TTC549 (cell line): ENCODE measurements around the gene CYTH1.
"Not testable (repeated sequence)": the region's sequence is repeated elsewhere in the genome, so short reads cannot be mapped to it uniquely, and the experiment has no call there.

Source experiments
- FAIRE-seq: peaks from 2 replicates; lab custom pipeline; 2012; peaks lifted over from hg19 to GRCh38; lab: Jason Lieb, UNC

The CYTH1 gene

GRCh38 chr17:78787444-78787843 is 5.4 kb upstream of the CYTH1 start:
- FAIRE-seq, result no peak

DNA sequence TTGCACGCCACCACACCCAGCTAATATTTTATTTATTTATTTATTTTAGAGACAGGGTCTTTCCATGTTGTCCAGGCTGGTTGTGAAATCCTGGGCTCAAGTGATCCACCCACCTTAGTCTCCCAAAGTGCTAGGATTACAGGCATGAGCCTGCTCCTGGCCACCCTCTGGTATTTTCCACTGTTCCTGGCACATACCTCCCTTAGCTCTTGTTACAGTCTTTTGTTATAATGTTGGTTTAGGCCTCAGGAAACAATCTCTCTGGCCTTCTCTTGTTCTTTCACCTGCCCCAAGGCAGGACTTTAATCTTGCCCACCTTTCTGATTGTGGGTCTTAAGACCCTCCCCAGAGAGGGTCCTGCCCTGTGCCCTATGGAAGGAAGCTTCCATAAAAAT is 3.6 kb upstream of the CYTH1 start:
- no peak for FAIRE-seq

GRCh38 chr17:78785011-78785662 is 3.1 kb upstream of the CYTH1 start:
- FAIRE-seq, result no peak

GRCh38 chr17:78784352-78784751 is 2.3 kb upstream of the CYTH1 start:
- no peak for FAIRE-seq

DNA sequence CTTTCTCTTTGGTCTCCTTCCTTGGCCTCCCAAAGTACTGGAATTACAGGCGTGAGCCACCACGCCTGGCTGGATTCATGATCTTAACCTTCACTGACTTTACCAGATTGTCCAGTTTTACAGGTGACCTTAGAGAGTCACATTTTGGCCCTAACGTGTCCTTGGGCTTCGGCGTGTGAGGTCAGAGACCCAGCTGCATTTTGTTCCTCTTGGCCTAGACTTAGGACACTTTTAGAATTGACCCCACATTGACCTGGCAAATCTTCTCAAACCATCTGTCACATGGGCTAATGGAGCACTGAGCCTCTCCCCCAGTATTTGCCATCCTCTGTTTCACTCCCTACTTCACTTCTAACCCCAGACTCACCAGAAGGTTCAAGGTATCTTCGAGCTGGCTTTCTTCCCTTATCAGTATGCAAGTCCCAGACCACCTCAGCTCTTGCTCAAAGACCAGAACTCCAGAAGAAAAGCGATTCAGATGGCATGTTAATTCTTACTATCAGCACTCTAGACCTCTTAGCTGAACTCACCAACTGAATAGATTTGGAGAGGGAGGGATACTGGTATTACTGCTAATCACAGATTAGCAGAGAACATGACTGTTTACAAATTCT is 1.7 kb upstream of the CYTH1 start:
- FAIRE-seq, result no peak

DNA sequence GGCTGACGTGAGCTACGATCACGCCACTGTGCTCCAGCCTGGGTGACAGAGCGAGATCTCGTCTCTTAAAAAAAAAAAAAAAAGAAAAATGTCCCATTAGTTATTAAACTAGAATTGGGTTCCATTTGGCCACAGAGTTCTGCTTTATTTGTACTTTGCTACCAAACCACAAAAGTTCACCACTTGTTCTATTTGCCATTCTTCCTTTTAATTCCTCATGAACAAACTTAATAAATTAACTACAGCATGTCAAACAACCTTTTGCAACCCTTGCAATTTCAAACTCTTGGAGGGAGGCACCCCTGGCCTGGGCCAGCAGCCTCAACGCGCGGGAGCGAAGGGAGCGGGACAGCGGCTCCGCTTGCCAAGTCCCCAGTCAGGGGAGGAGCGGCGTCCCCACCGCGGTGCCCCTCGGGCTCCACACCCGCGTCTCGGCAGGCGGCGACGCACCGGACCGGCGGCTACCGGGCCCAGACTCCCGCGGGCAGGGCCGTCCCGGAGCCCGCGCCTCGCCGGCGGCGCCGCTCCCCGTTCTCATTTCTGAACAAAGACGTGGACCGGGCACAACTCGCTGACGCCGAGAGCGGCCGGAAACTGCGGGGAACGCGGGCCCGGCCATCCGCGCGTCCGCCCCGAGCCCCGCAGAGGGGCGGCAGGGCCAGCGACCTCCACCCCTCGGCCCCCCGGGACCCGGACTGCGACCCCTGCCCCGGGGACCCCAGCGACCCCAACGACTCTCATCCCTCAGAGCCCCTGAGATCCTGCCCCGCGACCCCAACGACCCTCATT is 775 bp downstream of the CYTH1 start:
- no peak for FAIRE-seq

DNA sequence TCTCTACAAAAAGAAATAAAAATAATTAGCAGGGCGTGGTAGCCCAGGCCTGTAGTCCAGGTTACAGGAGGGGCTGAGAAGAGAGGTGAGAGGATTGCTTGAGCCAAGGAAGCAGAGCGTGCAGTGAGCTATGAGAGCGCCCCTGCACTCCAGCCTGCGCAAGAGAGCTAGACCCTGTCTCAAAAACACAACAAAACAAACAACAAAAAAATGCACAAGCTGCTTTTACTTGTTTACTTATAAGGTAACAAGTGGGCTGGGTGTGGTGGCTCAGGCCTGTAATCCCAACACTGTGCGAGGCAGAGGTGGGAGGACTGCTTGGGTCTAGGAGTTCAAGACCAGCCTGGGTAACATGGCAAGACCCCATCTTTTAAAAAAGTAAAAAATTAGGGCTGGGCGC is 1.7 kb downstream of the CYTH1 start:
- FAIRE-seq, result no peak

DNA sequence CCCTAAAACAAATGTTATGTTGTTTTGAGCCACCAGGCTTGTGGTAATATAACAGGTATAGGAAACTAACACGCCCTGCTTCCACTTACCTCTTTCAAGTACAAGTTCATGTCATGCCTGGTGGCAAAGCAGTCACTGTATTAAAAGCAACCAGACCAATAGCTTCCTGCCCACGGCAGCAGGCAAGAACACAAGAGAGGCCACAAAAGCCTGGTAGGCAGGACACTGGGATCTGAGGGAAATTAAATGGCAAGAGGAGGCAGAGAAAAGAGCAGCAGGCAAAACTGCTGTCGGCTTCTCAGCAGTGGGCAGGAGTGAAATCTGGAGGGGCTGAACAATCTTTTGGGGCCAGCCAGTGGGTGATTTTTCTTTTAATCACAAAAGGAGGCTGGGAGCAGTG is 2.2 kb downstream of the CYTH1 start:
- FAIRE-seq, result no peak

- not testable (repeated sequence) for FAIRE-seq
These were observed 2.8 kb downstream of the CYTH1 start for GRCh38 chr17:78779286-78779651.

DNA sequence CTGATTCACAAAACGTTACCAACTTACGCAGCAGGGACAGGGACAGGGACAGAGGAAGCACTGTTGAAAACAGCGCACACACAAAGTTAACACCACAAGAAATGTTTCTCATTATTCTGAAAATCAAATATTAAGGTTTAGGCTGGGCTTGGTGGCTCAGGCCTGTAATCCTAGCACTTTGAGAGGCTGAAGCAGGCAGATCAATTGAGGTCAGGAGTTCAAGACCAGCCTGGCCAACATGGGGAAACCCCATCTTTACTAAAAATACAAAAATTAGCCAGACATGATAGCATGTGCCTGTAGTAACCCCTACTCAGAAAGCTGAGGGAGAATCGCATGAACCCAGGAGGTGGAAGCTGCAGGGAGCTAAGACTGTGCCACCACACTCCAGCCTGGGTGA is 4.2 kb downstream of the CYTH1 start:
- FAIRE-seq, result no peak

GRCh38 chr17:78774956-78775571 is 7.0 kb downstream of the CYTH1 start:
- no peak for FAIRE-seq

DNA sequence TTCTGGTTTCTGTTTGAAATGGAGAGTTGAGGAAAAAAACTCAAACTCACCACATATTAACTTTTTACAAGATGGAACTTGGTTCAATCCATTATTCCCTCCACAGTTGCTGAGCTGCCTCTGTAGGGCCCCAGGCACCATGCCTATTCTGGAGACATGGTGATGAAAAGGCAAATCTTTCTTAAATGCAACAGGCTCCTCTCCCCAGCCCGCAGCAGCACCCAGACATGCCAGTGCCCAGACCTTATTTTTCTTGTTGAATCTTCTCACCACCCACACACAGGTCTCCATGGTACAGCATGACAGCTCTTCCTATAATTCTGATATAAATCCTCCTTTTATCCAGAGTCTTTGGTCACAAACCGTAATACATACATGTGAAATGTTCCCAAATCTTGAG is 7.6 kb downstream of the CYTH1 start:
- FAIRE-seq, result no peak

GRCh38 chr17:78771758-78772382 is 10.2 kb downstream of the CYTH1 start:
- no peak for FAIRE-seq

GRCh38 chr17:78769196-78769773 is 12.8 kb downstream of the CYTH1 start:
- no peak for FAIRE-seq

DNA sequence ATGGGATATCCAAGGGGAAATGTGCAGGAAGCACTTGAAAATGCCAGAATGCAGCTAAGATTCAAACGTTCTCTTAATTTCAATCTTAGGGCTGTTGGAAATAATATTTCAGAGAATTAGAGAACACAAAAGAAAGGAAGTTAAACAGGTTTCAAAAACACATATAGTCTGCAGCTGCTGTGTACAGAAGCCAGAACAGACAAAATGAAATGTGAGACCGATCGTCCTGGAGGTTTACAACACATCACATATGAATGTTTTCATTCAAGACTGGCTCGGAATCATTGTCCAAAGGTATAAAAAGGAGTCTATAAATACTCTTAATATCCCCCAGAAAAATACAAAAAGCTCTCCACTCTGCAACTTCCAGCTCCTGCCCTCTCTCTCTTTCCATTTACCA is 14.3 kb downstream of the CYTH1 start:
- FAIRE-seq, result no peak

DNA sequence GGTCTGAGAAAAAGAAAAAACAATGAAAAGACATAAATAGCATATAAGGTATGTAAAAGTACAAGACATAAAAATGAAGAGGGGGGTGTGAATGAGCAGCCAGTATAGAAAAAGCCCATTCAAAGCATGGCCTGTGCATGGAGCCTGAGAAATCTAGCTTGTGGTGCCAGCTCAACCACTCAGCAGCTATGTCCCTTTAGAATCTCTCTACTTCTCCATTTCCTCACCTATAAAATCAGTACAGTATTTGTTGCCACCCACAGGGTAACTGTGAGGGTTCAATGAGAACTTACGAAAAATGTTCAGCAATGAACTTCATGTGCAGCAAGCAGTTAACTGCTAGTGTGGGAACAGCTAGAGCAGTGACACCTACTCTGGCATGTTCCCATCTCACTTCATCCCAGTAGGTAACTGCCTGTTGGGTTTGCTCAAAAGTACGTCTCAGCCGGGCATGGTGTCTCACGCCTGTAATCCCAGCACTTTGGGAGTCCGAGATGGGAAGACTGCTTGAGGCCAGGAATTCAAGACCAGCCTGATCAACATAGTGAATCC is 15.3 kb downstream of the CYTH1 start:
- FAIRE-seq, result no peak

DNA sequence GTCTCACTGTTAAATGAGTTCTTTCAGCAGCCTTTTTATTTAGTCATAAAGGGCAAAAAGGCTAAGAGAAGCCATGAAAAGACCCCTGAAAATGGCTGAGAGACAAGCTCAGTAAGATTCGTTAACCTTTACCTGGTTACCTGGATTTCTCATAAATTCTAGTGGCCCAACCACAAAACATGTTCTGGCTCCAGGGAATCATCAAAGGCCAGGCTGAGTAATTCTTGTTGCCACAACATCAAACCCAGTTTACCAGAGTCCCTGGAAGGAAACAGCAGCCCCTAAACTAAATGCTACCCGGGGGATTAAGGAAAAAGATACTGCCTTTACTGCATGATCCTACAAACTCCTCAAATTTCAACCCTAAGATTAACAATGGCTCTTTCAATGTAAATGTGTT is 15.8 kb downstream of the CYTH1 start:
- FAIRE-seq, result no peak

- no peak for FAIRE-seq
These were observed 16.3 kb downstream of the CYTH1 start for GRCh38 chr17:78765821-78766220.

- FAIRE-seq, result no peak
These were observed 17.2 kb downstream of the CYTH1 start for GRCh38 chr17:78764871-78765270.

DNA sequence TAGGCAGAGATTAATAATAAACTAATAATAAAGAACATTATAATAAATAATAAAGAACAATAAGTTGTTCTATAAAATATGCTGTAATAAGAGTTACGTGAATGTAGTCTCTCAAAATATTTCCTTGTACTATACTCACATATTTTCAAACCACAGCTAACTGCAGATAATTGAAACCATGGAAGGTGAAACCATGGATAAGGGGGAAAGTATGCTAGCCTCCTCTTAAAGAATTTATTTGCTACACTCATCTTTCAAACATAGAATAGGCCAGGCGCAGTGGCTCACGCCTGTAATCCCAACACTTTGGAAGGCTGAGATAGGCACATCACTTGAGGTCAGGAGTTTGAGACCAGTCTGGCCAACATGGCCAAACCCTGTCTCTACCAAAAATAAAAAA is 18.5 kb downstream of the CYTH1 start:
- FAIRE-seq, result no peak

- FAIRE-seq, result no peak
These were observed 20.2 kb downstream of the CYTH1 start for GRCh38 chr17:78761789-78762406.

DNA sequence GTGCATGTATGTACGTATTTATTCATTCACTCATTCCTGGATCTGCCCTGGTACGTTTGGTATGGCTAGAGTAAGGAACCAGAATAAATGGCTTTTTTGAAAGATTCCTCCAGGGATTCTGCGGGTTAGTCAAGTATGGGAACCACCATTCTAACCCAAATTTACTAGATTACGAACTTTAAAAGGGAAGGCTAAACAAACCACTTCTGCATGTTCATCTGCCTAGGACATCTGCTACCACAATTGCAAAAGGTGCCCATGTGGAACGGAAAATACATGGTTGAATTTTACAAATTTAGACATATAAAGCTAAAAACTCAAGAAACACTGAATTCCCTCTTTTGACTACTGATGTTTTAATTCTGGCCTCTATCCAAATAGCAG is 22.1 kb downstream of the CYTH1 start:
- no peak for FAIRE-seq
